ENCODE measurements around the gene PSAT1. TPM values are rescaled to one million over a fixed set of nuclear protein-coding genes. Genes with fewer than 3 reads are reported as not detected.

The PSAT1 gene
- total and polyA plus RNA-seq, 4 donors: 4.0 to 48.4 (median 11.1) TPM

DNA sequence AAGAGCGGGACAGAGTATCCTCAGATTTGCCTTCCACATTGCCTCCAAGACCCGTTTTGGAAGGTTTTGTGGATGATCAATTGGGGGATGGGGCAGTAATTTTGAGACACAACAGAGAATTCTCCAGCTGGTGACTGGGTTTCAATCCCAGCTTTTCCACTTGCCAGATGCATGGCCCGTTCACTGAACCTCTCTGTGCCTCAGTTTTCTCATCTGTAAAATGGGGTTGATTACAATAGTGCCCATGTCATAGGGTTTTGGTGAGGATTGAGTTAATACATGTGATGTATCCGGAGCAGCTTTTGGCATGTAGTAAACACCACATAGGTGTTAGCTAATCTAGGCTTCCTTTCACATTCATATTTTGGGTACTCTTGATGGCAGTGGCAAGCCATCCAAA, 59.7 kb downstream of the PSAT1 start:
- no peaks in the 10 kb centered on the region for H3K4me1 ChIP-seq (ENCODE audit: control insufficient read depth in 5 of 5, insufficient read depth in 5 of 5, low read length in 5 of 5)
- H3K27ac ChIP-seq (ENCODE audit: low read depth in 1 of 2, low read length in 1 of 2): no peak overlapping the region
- H3K36me3 ChIP-seq (ENCODE audit: control insufficient read depth in 4 of 4, insufficient read depth in 4 of 4, low read length in 4 of 4): no peaks in the 10 kb centered on the region
- H3K9ac ChIP-seq (ENCODE audit: insufficient read depth in 1 of 2, low read length in 2 of 2): no peak overlapping the region
- TF ChIP-seq, protein P1, sequence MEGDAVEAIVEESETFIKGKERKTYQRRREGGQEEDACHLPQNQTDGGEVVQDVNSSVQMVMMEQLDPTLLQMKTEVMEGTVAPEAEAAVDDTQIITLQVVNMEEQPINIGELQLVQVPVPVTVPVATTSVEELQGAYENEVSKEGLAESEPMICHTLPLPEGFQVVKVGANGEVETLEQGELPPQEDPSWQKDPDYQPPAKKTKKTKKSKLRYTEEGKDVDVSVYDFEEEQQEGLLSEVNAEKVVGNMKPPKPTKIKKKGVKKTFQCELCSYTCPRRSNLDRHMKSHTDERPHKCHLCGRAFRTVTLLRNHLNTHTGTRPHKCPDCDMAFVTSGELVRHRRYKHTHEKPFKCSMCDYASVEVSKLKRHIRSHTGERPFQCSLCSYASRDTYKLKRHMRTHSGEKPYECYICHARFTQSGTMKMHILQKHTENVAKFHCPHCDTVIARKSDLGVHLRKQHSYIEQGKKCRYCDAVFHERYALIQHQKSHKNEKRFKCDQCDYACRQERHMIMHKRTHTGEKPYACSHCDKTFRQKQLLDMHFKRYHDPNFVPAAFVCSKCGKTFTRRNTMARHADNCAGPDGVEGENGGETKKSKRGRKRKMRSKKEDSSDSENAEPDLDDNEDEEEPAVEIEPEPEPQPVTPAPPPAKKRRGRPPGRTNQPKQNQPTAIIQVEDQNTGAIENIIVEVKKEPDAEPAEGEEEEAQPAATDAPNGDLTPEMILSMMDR (IDR thresholded peaks at IDR 0.05; ENCODE audit: control extremely low read depth, extremely low read depth): no peak
- H3K27me3 ChIP-seq (ENCODE audit: control insufficient read depth in 3 of 3, insufficient read depth in 3 of 3, low read length in 2 of 3): no peaks in the 10 kb centered on the region
- H3K4me3 ChIP-seq: no peak overlapping the region
- ATAC-seq (ENCODE audit: insufficient read depth, low FRiP score) (no peak), DNase-seq (no peak)
- peaks cover 0 to 2% (median 0%) of the 10 kb centered on the region in 4 donors for H3K9me3 ChIP-seq (ENCODE audit: control insufficient read depth in 4 of 4, insufficient read depth in 3 of 4, low read length in 3 of 4)
- WGBS, 2 donors: 84 to 88% methylated on average over 4 of the region's 4 CpGs

DNA sequence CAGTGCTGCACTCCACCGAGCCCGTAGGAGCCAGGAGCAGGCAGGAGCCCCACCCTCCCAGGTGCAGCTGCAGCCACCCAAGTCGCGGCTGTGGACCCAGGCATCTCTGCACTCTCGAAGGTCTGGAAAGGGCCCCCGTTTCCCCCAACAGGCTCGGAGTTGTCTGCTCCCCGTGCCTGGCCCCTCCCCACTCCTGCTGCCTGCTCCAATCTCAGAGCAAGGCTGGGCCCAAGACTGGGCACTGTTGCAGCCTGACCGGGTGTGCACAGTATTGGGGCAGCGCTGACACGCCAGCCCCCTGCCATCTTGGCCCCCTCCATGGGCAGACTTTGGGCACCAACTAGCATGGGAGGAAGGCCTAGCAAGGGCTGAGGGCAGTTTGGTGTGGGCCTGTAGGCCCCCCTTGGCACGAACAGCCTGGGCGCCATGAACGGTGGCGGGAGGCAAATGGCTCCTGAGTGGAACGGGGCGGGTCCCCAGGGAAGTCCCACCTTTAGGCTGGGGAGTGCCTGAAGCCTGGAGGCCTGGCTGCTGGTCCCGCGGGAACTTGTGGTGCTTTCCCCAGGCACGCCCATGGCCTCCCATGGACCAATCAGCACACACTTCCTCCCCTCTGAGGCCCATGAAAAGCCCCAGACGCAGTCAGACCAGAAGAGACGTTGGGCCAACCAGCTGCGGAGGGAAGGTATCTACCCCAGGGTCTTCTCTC, 60.4 kb downstream of the PSAT1 start:
- TF ChIP-seq, protein P1 (IDR thresholded peaks at IDR 0.05; ENCODE audit: control extremely low read depth, extremely low read depth): no peak
- no peaks in the 10 kb centered on the region for H3K36me3 ChIP-seq (ENCODE audit: control insufficient read depth in 4 of 4, insufficient read depth in 4 of 4, low read length in 4 of 4)
- peaks cover 0 to 2% (median 0%) of the 10 kb centered on the region in 4 donors for H3K9me3 ChIP-seq (ENCODE audit: control insufficient read depth in 4 of 4, insufficient read depth in 3 of 4, low read length in 3 of 4)
- no peak overlapping the region for H3K27ac ChIP-seq (ENCODE audit: low read depth in 1 of 2, low read length in 1 of 2)
- no peak for ATAC-seq (ENCODE audit: insufficient read depth, low FRiP score)
- H3K4me3 ChIP-seq: no peak overlapping the region
- H3K9ac ChIP-seq (ENCODE audit: insufficient read depth in 1 of 2, low read length in 2 of 2): no peak overlapping the region
- H3K4me1 ChIP-seq (ENCODE audit: control insufficient read depth in 5 of 5, insufficient read depth in 5 of 5, low read length in 5 of 5): no peaks in the 10 kb centered on the region
- WGBS, 2 donors: 94 to 95% methylated on average over 20 to 23 of the region's 23 CpGs
- DNase-seq: no peak
- no peaks in the 10 kb centered on the region for H3K27me3 ChIP-seq (ENCODE audit: control insufficient read depth in 3 of 3, insufficient read depth in 3 of 3, low read length in 2 of 3)

DNA sequence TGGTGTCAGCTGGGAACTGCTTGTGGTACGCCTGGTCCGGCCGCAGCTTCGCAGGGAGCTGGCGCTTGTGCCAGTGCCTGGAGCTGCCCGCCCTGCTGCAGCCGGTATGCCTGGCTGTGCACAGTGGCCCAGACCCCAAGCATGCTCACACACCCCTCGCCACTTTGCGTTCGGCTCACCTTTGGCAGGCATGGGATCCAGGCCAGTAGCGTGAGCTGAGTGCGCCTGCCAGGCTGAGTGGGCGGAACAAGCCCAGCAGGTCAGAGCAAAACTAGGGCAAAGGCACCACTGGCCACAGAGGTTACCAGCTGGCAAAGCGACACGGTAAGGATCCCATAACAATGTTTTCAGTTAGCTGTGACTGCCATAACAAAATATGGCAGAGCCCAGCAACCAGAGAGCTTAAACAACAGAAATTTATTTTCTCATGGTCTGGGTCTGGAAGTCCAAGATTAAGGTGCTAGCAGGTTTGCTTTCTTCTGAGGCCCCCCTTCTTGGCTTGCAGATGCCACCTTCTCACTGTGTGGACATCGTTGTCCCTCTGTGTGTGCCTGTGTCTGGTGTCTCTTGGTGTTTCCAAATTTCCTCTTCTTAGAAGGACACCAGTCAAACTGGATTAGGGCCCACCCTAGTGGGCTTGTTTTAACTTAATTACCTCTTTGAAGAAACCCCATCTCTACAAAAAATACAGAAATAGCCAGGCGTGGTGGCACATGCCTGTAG, 61.6 kb downstream of the PSAT1 start:
- Histone ChIP-seq H3K27ac (ENCODE audit: low read depth in 1 of 2, low read length in 1 of 2) (no peak overlapping the region), H3K9me3 (ENCODE audit: control insufficient read depth in 4 of 4, insufficient read depth in 3 of 4, low read length in 3 of 4) (peaks cover 0 to 2% (median 0%) of the 10 kb centered on the region in 4 donors), H3K4me1 (ENCODE audit: control insufficient read depth in 5 of 5, insufficient read depth in 5 of 5, low read length in 5 of 5) (no peaks in the 10 kb centered on the region), H3K9ac (ENCODE audit: insufficient read depth in 1 of 2, low read length in 2 of 2) (no peak overlapping the region), H3K4me3 (no peak overlapping the region), H3K27me3 (ENCODE audit: control insufficient read depth in 3 of 3, insufficient read depth in 3 of 3, low read length in 2 of 3) (no peaks in the 10 kb centered on the region), H3K36me3 (ENCODE audit: control insufficient read depth in 4 of 4, insufficient read depth in 4 of 4, low read length in 4 of 4) (no peaks in the 10 kb centered on the region)
- 91 to 93% methylated on average over 17 of the region's 17 CpGs for WGBS, 2 donors
- no peak for ATAC-seq (ENCODE audit: insufficient read depth, low FRiP score)
- TF ChIP-seq, protein P1 (IDR thresholded peaks at IDR 0.05; ENCODE audit: control extremely low read depth, extremely low read depth): no peak
- DNase-seq: no peak
